GM11168 (cell line): ENCODE data around the gene IL21R.
"Not testable (repeated sequence)": the region's sequence is repeated elsewhere in the genome, so short reads cannot be mapped to it uniquely, and the experiment has no call there.

Experiments used
- in situ Hi-C: fragments of 300-500 bp; cut with MboI; formaldehyde crosslinking; loops from one replicate; pipeline ENCODE4 v1.12.0; 2022; ENCODE audit warnings: low sequenced_read_pairs; ENCODE audit not compliant: unreplicated experiment

The IL21R gene

DNA sequence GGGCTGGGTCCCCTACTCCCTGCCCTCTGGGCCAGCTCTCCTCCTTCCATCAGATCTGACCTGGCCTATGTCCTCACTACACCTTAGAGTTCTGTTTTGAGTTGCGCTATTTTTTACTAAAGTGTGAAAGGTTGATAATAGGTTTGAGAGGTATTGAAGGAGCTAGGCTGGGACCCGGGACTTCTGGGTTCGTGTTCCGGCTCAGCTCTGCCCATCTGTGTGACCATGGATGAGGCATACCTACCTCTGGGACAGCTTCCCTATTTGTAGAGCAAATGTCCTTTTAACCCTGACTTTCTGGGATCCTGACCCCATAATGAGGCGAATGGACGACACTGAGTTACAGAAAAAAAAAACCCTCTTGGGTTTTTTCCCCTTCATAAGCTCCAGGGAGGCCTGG lies 36.0 kb downstream of the IL21R start:
- in situ Hi-C loops: no loop called here

GRCh38 chr16:27439271-27440018 lies 37.5 kb downstream of the IL21R start:
- in situ Hi-C loops: no loop called here

GRCh38 chr16:27441276-27441675 lies 39.3 kb downstream of the IL21R start:
- in situ Hi-C loops: no loop called here

DNA sequence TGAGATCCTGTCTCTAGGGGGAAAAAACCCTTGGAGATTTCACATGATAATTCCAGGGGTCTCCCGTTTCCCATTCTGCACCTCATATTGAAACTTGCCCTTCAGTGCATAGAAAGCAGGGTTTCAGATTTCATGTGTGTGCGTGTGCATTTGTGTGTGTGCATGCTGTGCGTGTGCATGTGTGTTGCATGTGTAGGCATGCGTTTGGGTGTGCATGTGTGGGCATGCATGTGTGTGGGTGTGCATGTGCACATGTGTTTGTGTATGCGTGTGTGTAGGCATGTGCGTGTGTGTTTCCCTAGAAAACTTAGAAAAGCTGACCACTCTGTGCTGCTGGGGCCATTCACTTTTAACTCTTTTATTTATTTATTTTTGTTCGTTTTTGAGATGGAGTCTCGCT lies 40.0 kb downstream of the IL21R start:
- in situ Hi-C loops: no loop called here

- in situ Hi-C loops: no loop called here
Observed at GRCh38 chr16:27444015-27444414, 42.0 kb downstream of the IL21R start.

- in situ Hi-C loops: no loop called here
Observed at GRCh38 chr16:27444470-27444869, 42.5 kb downstream of the IL21R start.

DNA sequence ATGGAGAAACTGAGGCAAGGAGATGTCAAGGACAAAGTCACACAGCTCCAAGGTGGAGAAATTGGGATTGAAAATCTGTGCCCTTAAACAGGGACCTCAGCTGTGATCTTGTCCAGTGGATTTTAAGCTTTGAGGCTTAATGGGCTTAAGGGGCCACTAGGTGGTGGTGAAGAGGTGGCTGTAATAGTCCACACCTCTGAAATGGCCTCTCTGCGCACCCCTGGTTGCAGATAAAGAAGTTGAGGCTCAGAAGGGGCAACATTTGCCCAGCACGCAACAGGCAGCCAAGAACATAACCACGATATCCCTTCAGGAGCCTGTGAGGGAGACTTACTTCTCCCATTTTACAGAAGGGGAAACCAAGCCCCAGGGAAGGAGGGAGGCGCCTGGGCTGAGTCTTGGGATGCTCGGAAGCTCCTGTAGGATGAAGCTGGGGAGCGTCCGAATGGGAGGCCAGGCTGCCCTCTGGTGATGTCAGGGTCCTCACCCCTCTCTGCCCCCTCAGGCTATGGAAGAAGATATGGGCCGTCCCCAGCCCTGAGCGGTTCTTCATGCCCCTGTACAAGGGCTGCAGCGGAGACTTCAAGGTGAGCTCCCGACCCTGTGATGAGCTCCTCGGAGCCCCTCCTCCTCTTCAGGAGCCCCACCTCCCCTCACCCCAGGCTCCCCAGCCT lies 43.7 kb downstream of the IL21R start:
- in situ Hi-C loops: no loop called here

- in situ Hi-C loops: no loop called here
Observed at GRCh38 chr16:27446721-27447120, 44.7 kb downstream of the IL21R start.

DNA sequence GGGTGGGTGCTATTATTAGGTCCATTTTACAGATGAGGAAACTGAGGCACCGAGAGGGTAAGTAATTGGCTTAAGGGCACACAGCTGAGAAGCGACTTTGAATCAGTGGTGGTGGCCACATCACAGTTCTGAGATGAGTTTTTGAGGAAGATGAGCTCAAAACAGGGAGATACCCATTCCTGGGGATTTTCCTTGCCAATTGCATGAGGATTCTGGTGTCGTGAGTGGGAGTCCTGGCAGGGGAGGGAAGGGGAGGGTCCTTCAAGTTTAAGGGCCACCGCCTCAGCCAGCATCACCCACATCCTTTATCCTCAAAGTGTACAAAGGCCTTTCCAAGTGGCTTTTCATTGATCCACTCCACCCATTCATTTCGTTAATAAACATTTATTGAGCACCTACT lies 45.3 kb downstream of the IL21R start:
- in situ Hi-C loops: no loop called here

DNA sequence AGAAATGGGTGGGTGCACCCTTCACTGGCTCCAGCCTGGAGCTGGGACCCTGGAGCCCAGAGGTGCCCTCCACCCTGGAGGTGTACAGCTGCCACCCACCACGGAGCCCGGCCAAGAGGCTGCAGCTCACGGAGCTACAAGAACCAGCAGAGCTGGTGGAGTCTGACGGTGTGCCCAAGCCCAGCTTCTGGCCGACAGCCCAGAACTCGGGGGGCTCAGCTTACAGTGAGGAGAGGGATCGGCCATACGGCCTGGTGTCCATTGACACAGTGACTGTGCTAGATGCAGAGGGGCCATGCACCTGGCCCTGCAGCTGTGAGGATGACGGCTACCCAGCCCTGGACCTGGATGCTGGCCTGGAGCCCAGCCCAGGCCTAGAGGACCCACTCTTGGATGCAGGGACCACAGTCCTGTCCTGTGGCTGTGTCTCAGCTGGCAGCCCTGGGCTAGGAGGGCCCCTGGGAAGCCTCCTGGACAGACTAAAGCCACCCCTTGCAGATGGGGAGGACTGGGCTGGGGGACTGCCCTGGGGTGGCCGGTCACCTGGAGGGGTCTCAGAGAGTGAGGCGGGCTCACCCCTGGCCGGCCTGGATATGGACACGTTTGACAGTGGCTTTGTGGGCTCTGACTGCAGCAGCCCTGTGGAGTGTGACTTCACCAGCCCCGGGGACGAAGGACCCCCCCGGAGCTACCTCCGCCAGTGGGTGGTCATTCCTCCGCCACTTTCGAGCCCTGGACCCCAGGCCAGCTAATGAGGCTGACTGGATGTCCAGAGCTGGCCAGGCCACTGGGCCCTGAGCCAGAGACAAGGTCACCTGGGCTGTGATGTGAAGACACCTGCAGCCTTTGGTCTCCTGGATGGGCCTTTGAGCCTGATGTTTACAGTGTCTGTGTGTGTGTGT lies 46.8 kb downstream of the IL21R start:
- in situ Hi-C loops: no loop called here

GRCh38 chr16:27449434-27450195 lies 47.6 kb downstream of the IL21R start:
- in situ Hi-C loops: no loop called here

GRCh38 chr16:27450196-27450549 lies 48.2 kb downstream of the IL21R start:
- in situ Hi-C loops: no loop called here

DNA sequence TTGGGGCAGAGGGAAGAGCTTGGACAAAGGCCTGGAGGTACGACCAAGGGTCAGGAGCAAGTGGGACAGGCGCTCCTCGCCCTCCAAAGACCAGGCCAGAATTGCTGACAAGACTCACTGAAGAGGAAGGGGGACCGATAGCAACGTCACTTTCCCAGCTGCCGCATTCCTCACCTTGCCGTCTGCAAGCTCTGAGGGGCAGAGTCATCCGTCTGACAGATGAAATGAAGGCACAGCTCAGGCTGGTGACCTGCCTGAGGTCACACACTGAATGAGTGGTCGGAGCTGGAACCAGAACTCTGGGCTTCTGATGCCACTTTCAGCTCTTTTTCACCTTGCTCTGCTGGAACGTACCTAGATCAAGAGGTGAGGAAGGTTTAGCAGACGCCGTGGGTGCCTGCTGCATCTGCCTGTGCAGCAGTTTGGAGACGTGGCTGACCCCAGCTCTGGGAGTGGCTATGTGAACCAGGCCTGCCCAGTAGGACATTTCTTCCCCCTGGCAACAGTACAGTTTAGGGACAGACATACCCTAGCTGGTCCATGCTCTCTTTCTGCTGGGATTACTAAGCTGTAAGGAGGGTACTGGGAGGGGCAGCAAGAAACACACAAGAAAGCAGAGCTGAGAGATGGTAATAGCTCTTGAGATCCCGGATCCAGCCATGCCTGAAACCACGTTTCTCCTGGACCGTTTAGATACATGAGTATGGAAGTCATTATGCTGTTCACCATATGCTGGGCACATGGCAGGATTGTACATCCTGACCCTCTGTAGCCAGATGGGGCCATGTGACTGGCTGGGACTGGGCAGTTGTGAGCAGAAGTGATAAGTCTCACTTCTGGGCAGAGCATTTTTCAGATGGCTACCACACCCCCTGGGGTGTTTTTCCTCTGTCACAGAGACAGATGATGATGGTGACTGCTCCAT lies 50.9 kb downstream of the IL21R start:
- in situ Hi-C loops: no loop called here

- in situ Hi-C loops: no loop called here
Observed at GRCh38 chr16:27453494-27453825, 51.5 kb downstream of the IL21R start.

GRCh38 chr16:27455700-27456099 lies 53.7 kb downstream of the IL21R start:
- in situ Hi-C loops: no loop called here

GRCh38 chr16:27457605-27457900 lies 55.6 kb downstream of the IL21R start:
- in situ Hi-C loops: not testable (repeated sequence)

DNA sequence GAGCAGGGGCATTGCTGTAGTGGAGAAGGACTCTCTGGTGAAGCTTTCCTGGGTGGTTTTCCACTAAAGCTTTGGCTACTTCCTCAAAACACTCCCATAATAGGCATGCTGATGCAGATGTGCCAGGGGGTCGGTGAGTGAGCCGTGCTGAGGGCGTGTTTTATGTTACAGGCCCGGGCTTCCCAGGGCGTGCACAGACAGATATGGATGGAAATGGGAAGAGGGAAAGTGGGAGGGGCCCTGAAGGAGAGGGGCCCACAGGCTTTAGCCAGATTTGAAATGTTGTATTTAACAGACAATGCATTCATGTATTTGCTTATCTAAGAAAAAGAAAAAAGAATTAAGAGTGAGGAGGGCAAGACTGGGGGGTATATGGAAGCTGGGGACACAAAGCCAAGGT lies 56.3 kb downstream of the IL21R start:
- in situ Hi-C loops: no loop called here

GRCh38 chr16:27458987-27459688 lies 57.2 kb downstream of the IL21R start:
- in situ Hi-C loops: no loop called here

DNA sequence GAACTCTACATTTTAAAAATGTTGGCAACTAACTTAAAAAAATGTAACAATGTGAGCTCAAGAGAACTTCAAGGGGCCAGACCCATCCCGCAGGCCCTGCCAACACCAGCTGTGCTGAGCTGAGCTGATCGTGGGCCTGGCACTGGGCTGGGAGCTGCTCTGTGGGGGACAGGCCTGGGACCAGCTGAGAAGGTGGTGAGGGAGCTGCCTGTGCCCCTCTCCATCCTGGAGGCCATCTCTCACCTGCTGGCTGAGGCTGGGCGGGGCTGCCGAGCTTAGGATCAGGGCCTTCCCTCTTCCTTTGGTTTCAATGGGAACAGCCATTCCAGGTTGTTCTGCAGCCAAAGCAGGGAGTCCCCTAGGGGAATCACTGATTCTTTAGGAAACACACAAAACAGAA lies 58.2 kb downstream of the IL21R start:
- in situ Hi-C loops: no loop called here
